ENCODE results near the gene TNFRSF6B. TPM values are rescaled to one million over a fixed set of nuclear protein-coding genes. Genes with fewer than 3 reads are reported as not detected.

Gene TNFRSF6B
- total RNA-seq, 1 experiment from 2014 or later = not detected

GRCh38 chr20:63694584-63695423, 1.6 kb upstream of the TNFRSF6B start:
- Histone ChIP-seq H3K36me3 (replicated peaks; ENCODE audit: control insufficient read depth, insufficient read depth, low read length) (peaks cover 1% of the 10 kb centered on the region; the same call in 1 of the 2 replicates), H3K27me3 (ENCODE audit: control insufficient read depth, insufficient read depth, low read length) (no peaks in the 10 kb centered on the region; the same call in 1 of the 2 replicates), H3K4me3 (ENCODE audit: insufficient read depth, low read depth, low read length) (no peak overlapping the region)
- DNase-seq = peak; percentile 69

GRCh38 chr20:63695424-63696305, 787 bp upstream of the TNFRSF6B start:
- peaks cover 1% of the 10 kb centered on the region; the same call in 1 of the 2 replicates for H3K36me3 ChIP-seq (replicated peaks; ENCODE audit: control insufficient read depth, insufficient read depth, low read length)
- H3K4me3 ChIP-seq (ENCODE audit: insufficient read depth, low read depth, low read length) = no peak overlapping the region
- DNase-seq = peak; percentile 80
- no peaks in the 10 kb centered on the region; the same call in 1 of the 2 replicates for H3K27me3 ChIP-seq (ENCODE audit: control insufficient read depth, insufficient read depth, low read length)

GRCh38 chr20:63696306-63696627, 185 bp upstream of the TNFRSF6B start:
- peak; percentile 97 for DNase-seq
- peaks cover 1% of the 10 kb centered on the region; the same call in 1 of the 2 replicates for H3K36me3 ChIP-seq (replicated peaks; ENCODE audit: control insufficient read depth, insufficient read depth, low read length)
- H3K27me3 ChIP-seq (ENCODE audit: control insufficient read depth, insufficient read depth, low read length) = no peaks in the 10 kb centered on the region; the same call in 1 of the 2 replicates
- no peak overlapping the region; the same call in 1 of the 2 replicates for H3K4me3 ChIP-seq (ENCODE audit: insufficient read depth, low read depth, low read length)

- H3K36me3 ChIP-seq (replicated peaks; ENCODE audit: control insufficient read depth, insufficient read depth, low read length) = peaks cover 1% of the 10 kb centered on the region; the same call in 1 of the 2 replicates
- DNase-seq = peak; percentile 79
- no peaks in the 10 kb centered on the region; the same call in 1 of the 2 replicates for H3K27me3 ChIP-seq (ENCODE audit: control insufficient read depth, insufficient read depth, low read length)
- H3K4me3 ChIP-seq (ENCODE audit: insufficient read depth, low read depth, low read length) = no peak overlapping the region
Observed at GRCh38 chr20:63697357-63697867, 960 bp downstream of the TNFRSF6B start.

GRCh38 chr20:63697868-63698545, 1.6 kb downstream of the TNFRSF6B start:
- Histone ChIP-seq H3K27me3 (ENCODE audit: control insufficient read depth, insufficient read depth, low read length) (no peaks in the 10 kb centered on the region; the same call in 1 of the 2 replicates), H3K36me3 (replicated peaks; ENCODE audit: control insufficient read depth, insufficient read depth, low read length) (peaks cover 1% of the 10 kb centered on the region; the same call in 1 of the 2 replicates), H3K4me3 (ENCODE audit: insufficient read depth, low read depth, low read length) (no peak overlapping the region)
- DNase-seq = peak; percentile 77

- DNase-seq = peak; percentile 78
- Histone ChIP-seq H3K36me3 (replicated peaks; ENCODE audit: control insufficient read depth, insufficient read depth, low read length) (peaks cover under 1% of the 10 kb centered on the region; the same call in 1 of the 2 replicates), H3K27me3 (ENCODE audit: control insufficient read depth, insufficient read depth, low read length) (no peaks in the 10 kb centered on the region; the same call in 1 of the 2 replicates), H3K4me3 (ENCODE audit: insufficient read depth, low read depth, low read length) (no peak overlapping the region)
Observed at GRCh38 chr20:63698739-63699465, 2.5 kb downstream of the TNFRSF6B start.

GRCh38 chr20:63699466-63700198, 3.2 kb downstream of the TNFRSF6B start:
- no peak overlapping the region for H3K4me3 ChIP-seq (ENCODE audit: insufficient read depth, low read depth, low read length)
- no peaks in the 10 kb centered on the region; the same call in 1 of the 2 replicates for H3K27me3 ChIP-seq (ENCODE audit: control insufficient read depth, insufficient read depth, low read length)
- H3K36me3 ChIP-seq (replicated peaks; ENCODE audit: control insufficient read depth, insufficient read depth, low read length) = peaks cover 3% of the 10 kb centered on the region
- DNase-seq = no peak

GRCh38 chr20:63700199-63701050, 4.0 kb downstream of the TNFRSF6B start:
- Histone ChIP-seq H3K4me3 (ENCODE audit: insufficient read depth, low read depth, low read length) (no peak overlapping the region), H3K36me3 (replicated peaks; ENCODE audit: control insufficient read depth, insufficient read depth, low read length) (peaks cover 9% of the 10 kb centered on the region), H3K27me3 (ENCODE audit: control insufficient read depth, insufficient read depth, low read length) (no peaks in the 10 kb centered on the region; the same call in 1 of the 2 replicates)
- DNase-seq = peak; percentile 67

GRCh38 chr20:63701051-63701328, 4.5 kb downstream of the TNFRSF6B start:
- H3K27me3 ChIP-seq (ENCODE audit: control insufficient read depth, insufficient read depth, low read length) = no peaks in the 10 kb centered on the region; the same call in 1 of the 2 replicates
- peaks cover 11% of the 10 kb centered on the region for H3K36me3 ChIP-seq (replicated peaks; ENCODE audit: control insufficient read depth, insufficient read depth, low read length)
- H3K4me3 ChIP-seq (ENCODE audit: insufficient read depth, low read depth, low read length) = no peak overlapping the region
- DNase-seq = no peak

GRCh38 chr20:63701329-63702035, 5.0 kb downstream of the TNFRSF6B start:
- H3K27me3 ChIP-seq (ENCODE audit: control insufficient read depth, insufficient read depth, low read length) = no peaks in the 10 kb centered on the region; the same call in 1 of the 2 replicates
- H3K36me3 ChIP-seq (replicated peaks; ENCODE audit: control insufficient read depth, insufficient read depth, low read length) = peaks cover 16% of the 10 kb centered on the region
- no peak overlapping the region for H3K4me3 ChIP-seq (ENCODE audit: insufficient read depth, low read depth, low read length)
- peak; percentile 51 for DNase-seq

- no peak overlapping the region for H3K4me3 ChIP-seq (ENCODE audit: insufficient read depth, low read depth, low read length)
- no peaks in the 10 kb centered on the region; the same call in 1 of the 2 replicates for H3K27me3 ChIP-seq (ENCODE audit: control insufficient read depth, insufficient read depth, low read length)
- no peak for DNase-seq
- peaks cover 16% of the 10 kb centered on the region for H3K36me3 ChIP-seq (replicated peaks; ENCODE audit: control insufficient read depth, insufficient read depth, low read length)
Observed at GRCh38 chr20:63702036-63702665, 5.7 kb downstream of the TNFRSF6B start.
